ENCODE results near the gene ZFP1. TPM values are rescaled to one million over a fixed set of nuclear protein-coding genes. Genes with fewer than 3 reads are reported as not detected.

Gene ZFP1
- total RNA-seq, 1 experiment from 2014 or later, result 22.6 TPM

GRCh38 chr16:75218256-75219076 lies 70.1 kb downstream of the ZFP1 start, which contains the start of gene CTRB1:
TSS of gene CTRB1 (plus strand) at chr16:75218988. CDS start at chr16:75219008, 20 bp downstream.
- ChIA-PET POLR2A (ENCODE audit: low non-redundant PET) (no interaction called here), CTCF (no interaction called here)

DNA sequence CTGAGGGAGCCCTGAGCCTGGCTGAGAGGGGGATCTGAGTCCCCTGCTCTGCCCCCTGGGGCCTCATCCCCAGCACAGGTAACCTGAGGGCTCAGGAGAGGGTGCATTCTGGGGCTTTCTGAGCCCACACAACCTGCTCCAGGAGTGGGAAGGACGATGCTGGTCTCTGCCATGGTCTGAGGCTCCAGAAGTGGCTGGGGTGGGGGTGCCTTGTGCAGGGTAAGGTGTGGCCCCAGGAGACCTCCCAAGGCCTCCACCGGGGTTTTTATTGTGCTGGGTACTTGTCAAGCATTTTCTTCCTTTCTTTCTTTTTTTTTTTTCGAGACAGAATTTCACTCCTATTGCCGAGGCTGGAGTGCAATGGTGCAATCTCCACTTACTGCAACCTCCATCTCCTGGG lies 70.8 kb downstream of the ZFP1 start:
- ChIA-PET POLR2A (ENCODE audit: low non-redundant PET) (no interaction called here), CTCF (no interaction called here)
- DNase-seq (ENCODE audit: low spot score), result no peak
- no peaks in the 10 kb centered on the region for H3K36me3 ChIP-seq (ENCODE audit: insufficient read depth, low read length, poor library complexity, severe bottlenecking)
- TF ChIP-seq EZH2 (IDR thresholded peaks at IDR 0.05; ENCODE audit: borderline replicate concordance, low read depth, low read length, poor library complexity, severe bottlenecking), result no peak
- no peak overlapping the region for H3K4me3 ChIP-seq (ENCODE audit: low read depth, low read length, poor library complexity, severe bottlenecking)
- no TSS peak for BruUV-seq (replicated peaks)
- H3K27ac ChIP-seq (ENCODE audit: low read depth, low read length, poor library complexity, severe bottlenecking), result no peak overlapping the region
- no peaks in the 10 kb centered on the region for H3K27me3 ChIP-seq (replicated peaks; ENCODE audit: insufficient read depth, low read depth, low read length, poor library complexity)
- H3K9me3 ChIP-seq (ENCODE audit: low read depth, low read length, poor library complexity, severe bottlenecking), result no peaks in the 10 kb centered on the region
- intact Hi-C loops (cut with micrococcal nuclease; ENCODE audit: unreplicated experiment), result no loop called here
- H3K4me1 ChIP-seq (ENCODE audit: insufficient read depth, low read length, poor library complexity, severe bottlenecking), result no peaks in the 10 kb centered on the region

More at GRCh38 chr16:75218256-75219076, 70.1 kb downstream of the ZFP1 start, which contains the start of gene CTRB1:
- H3K27ac ChIP-seq (ENCODE audit: low read depth, low read length, poor library complexity, severe bottlenecking), result no peak within 1 kb of the TSS
- no peak for TF ChIP-seq EZH2 (IDR thresholded peaks at IDR 0.05; ENCODE audit: borderline replicate concordance, low read depth, low read length, poor library complexity, severe bottlenecking)
- TF ChIP-seq CTCF (conservative IDR thresholded peaks at IDR 0.05; ENCODE audit: low read depth, low read length), result no peak
- no peaks in the 10 kb centered on the region for H3K9me3 ChIP-seq (ENCODE audit: low read depth, low read length, poor library complexity, severe bottlenecking)
- intact Hi-C loops (cut with micrococcal nuclease; ENCODE audit: unreplicated experiment), result no loop called here
- BruUV-seq (replicated peaks), result no TSS peak
- H3K36me3 ChIP-seq (ENCODE audit: insufficient read depth, low read length, poor library complexity, severe bottlenecking), result no peaks in the 10 kb centered on the region
- DNase-seq (ENCODE audit: low spot score), result no peak
- H3K4me3 ChIP-seq (ENCODE audit: low read depth, low read length, poor library complexity, severe bottlenecking), result no peak within 1 kb of the TSS
- H3K4me1 ChIP-seq (ENCODE audit: insufficient read depth, low read length, poor library complexity, severe bottlenecking), result no peaks in the 10 kb centered on the region
- H3K27me3 ChIP-seq (replicated peaks; ENCODE audit: insufficient read depth, low read depth, low read length, poor library complexity), result no peaks in the 10 kb centered on the region

- TF ChIP-seq EZH2 (IDR thresholded peaks at IDR 0.05; ENCODE audit: borderline replicate concordance, low read depth, low read length, poor library complexity, severe bottlenecking), result no peak
- TF ChIP-seq CTCF (conservative IDR thresholded peaks at IDR 0.05; ENCODE audit: low read depth, low read length), result no peak
- H3K4me1 ChIP-seq (ENCODE audit: insufficient read depth, low read length, poor library complexity, severe bottlenecking), result no peaks in the 10 kb centered on the region
- no peak overlapping the region for H3K27ac ChIP-seq (ENCODE audit: low read depth, low read length, poor library complexity, severe bottlenecking)
- no peak overlapping the region for H3K4me3 ChIP-seq (ENCODE audit: low read depth, low read length, poor library complexity, severe bottlenecking)
- no peaks in the 10 kb centered on the region for H3K27me3 ChIP-seq (replicated peaks; ENCODE audit: insufficient read depth, low read depth, low read length, poor library complexity)
- no peaks in the 10 kb centered on the region for H3K36me3 ChIP-seq (ENCODE audit: insufficient read depth, low read length, poor library complexity, severe bottlenecking)
- DNase-seq (ENCODE audit: low spot score), result no peak
- intact Hi-C loops (cut with micrococcal nuclease; ENCODE audit: unreplicated experiment), result no loop called here
- BruUV-seq (replicated peaks), result no TSS peak
- CTCF ChIA-PET, result no interaction called here
- no peaks in the 10 kb centered on the region for H3K9me3 ChIP-seq (ENCODE audit: low read depth, low read length, poor library complexity, severe bottlenecking)
- POLR2A ChIA-PET (ENCODE audit: low non-redundant PET), result interaction anchor here (0.7 kb wide), 1 partner anchor 11 kb away, joined by 3 read pairs; no protein-coding TSS in a partner anchor
Observed at GRCh38 chr16:75219838-75220237, 71.5 kb downstream of the ZFP1 start.

Other genes starting within 250 kb of the ZFP1 start
- 51.4 and 68.8 TPM in 2 replicates for gene WDR59, start 163.4 kb upstream of the ZFP1 start, total RNA-seq (2021)
- gene ZNRF1, start 149.5 kb upstream of the ZFP1 start, total RNA-seq (2021), result 55.1 and 59.9 TPM in 2 replicates
- 0.39 TPM in 1 of 2 replicates, not detected in the other for gene LDHD, start 31.7 kb upstream of the ZFP1 start, total RNA-seq (2021)
- gene CTRB2, start 58.6 kb downstream of the ZFP1 start, total RNA-seq (2021), result not detected in 2 replicates
- not detected in 2 replicates for gene CTRB1, start 70.5 kb downstream of the ZFP1 start, total RNA-seq (2021)
- gene BCAR1, start 103.1 kb downstream of the ZFP1 start, total RNA-seq (2021), result 42.2 and 47.3 TPM in 2 replicates

Measured in A673 (cell line).